Right lobe of liver (tissue), 6 donors: Measurements from ENCODE around the gene KANSL1L. TPM values are rescaled to one million over a fixed set of nuclear protein-coding genes. Genes with fewer than 3 reads are reported as not detected.

ENCODE experiments used
- ATAC-seq, 4 donors: fragments of 200-7000 bp; cut with Tn5 transposase; one replicate each; pipeline ENCODE4 v1.9.1; 2020; ENCODE audit warnings: mild to moderate bottlenecking in 4 of 4, moderate library complexity in 4 of 4
- DNase-seq, 3 donors: peaks; one replicate each; pipeline ENCODE4 v3.0.0-alpha.2; 2020
- H3K27ac ChIP-seq, 3 donors: fragments of 200-600 bp; one replicate each; pipeline ENCODE4 v1.8.0; 2022
- H3K27me3 ChIP-seq, 2 donors: fragments of 200-600 bp; one replicate each; pipeline ENCODE4 v1.8.0; 2022
- H3K36me3 ChIP-seq, 4 donors: fragments of 200-600 bp; sonication (generic) in 1 of 4; one replicate each; pipeline versions ENCODE4 v1.5.1 to v1.8.0; 2017 to 2022; ENCODE audit warnings: control low read depth in 1 of 4
- H3K4me1 ChIP-seq, 4 donors: fragments of 200-600 bp; sonication (generic) in 1 of 4; one replicate each; pipeline versions ENCODE4 v1.5.1 to v1.8.0; 2017 to 2022; ENCODE audit warnings: control low read depth in 1 of 4
- H3K4me3 ChIP-seq, 3 donors: fragments of 200-600 bp; one replicate each; pipeline ENCODE4 v1.8.0; 2022
- H3K9me3 ChIP-seq, 4 donors: fragments of 200-600 bp; sonication (generic) in 1 of 4; one replicate each; pipeline versions ENCODE4 v1.5.1 to v1.8.0; 2017 to 2022; ENCODE audit warnings: control low read depth in 1 of 4
- POLR2A ChIP-seq: fragments of 450-650 bp; IDR thresholded peaks from one replicate; pipeline ENCODE4 v1.6.1; 2017; ENCODE audit warnings: antibody characterized with exemption, mild to moderate bottlenecking
- WGBS: methylation state at CpG from one replicate; pipeline ENCODE4 v1.1.6; 2018; ENCODE audit warnings: low coverage, low lambda C conversion rate; ENCODE audit not compliant: insufficient coverage; ENCODE audit errors: missing lambda C conversion rate; 5-methylcytosine and 5-hydroxymethylcytosine counted together
- intact Hi-C, 2 donors: fragments of 100-400 bp; cut with DNase I; formaldehyde crosslinking; loops; one replicate each; pipeline versions ENCODE4 v1.11.2 to v1.14.1; 2022
- total RNA-seq, 6 experiments: library from RNA; depleted of rRNA in 2 of 6; stranded (reverse); fragments of >200 nt in 2 of 6; fragmentation: NEBNext Ultra II Directional in 3 of 6; extraction: Animal tissue kit (Norgen Biotek cat#: 25700) in 3 of 6; gene quantifications; one replicate each; pipeline versions ENCODE4 v1.1.0 to v1.2.4, GENCODE V29; 2016 to 2023
- TF ChIP-seq, protein P1 (sequence below), 4 donors: fragments of 200-600 bp in 3 of 4; fragments of 450-650 bp in 1 of 4; IDR thresholded peaks; one replicate each; pipeline versions ENCODE4 v1.5.1 to v1.8.0; 2016 to 2022; ENCODE audit warnings: antibody characterized with exemption in 4 of 4, mild to moderate bottlenecking in 2 of 4
- donor health status: DM: no; HTN: yes; CAD: no.
- donor health status: DM: no; HTN: no; CAD: no.
- donor health status: DM: no; HTN: no; CAD: no.
- donor health status: DM: no; HTN: yes; CAD: no.
- donor health status: DM: no; HTN: yes; CAD: no.

KANSL1L gene
- total RNA-seq, 6 experiments from 2014 or later = 7.1 to 19.1 (median 11.1) TPM

DNA sequence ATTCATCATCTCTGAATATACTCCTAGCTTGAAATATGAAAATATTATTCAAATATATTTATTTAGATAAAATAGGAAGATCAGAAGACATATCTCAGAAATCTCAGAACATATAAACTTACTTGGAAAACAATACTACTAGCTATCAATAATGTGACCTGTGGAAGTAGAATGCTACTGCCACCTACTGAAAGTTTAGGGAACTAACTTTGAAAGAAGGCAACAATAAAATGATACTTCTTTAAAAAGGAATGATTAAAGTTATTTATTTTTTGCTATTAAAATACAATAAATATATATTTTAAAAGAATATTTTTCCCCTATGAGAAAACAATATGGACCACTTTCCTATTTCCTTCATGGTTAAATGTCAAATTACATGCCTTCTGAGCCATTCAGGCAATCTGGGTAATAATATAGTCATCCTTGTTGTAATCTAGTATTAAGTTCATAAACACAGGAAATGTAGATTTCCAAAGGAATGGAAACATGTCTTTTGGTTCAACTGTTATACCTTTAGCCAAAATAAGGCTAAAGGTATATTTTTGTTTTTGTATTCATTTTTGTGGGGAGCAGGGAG lies 28.1 kb upstream of the KANSL1L start:
- DNase-seq (no peak), ATAC-seq (peak; percentile 47 to 57 (median 53))
- TF ChIP-seq, protein P1, sequence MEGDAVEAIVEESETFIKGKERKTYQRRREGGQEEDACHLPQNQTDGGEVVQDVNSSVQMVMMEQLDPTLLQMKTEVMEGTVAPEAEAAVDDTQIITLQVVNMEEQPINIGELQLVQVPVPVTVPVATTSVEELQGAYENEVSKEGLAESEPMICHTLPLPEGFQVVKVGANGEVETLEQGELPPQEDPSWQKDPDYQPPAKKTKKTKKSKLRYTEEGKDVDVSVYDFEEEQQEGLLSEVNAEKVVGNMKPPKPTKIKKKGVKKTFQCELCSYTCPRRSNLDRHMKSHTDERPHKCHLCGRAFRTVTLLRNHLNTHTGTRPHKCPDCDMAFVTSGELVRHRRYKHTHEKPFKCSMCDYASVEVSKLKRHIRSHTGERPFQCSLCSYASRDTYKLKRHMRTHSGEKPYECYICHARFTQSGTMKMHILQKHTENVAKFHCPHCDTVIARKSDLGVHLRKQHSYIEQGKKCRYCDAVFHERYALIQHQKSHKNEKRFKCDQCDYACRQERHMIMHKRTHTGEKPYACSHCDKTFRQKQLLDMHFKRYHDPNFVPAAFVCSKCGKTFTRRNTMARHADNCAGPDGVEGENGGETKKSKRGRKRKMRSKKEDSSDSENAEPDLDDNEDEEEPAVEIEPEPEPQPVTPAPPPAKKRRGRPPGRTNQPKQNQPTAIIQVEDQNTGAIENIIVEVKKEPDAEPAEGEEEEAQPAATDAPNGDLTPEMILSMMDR (IDR thresholded peaks at IDR 0.05) = peak; percentile 54 to 79 (median 74)
- TF ChIP-seq POLR2A = no peak
- intact Hi-C loops = loop anchor here in 1 of 2 donors (5.0 to 10.0 kb wide), 2 partner anchors 124 to 222 kb away; no protein-coding TSS in a partner anchor
- Histone ChIP-seq H3K4me3 (no peak overlapping the region), H3K27me3 (no peaks in the 10 kb centered on the region), H3K9me3 (no peaks in the 10 kb centered on the region), H3K27ac (no peak overlapping the region), H3K36me3 (peaks cover 0 to 8% (median 0%) of the 10 kb centered on the region in 4 donors), H3K4me1 (peaks cover 0 to 11% (median 4%) of the 10 kb centered on the region in 4 donors)

DNA sequence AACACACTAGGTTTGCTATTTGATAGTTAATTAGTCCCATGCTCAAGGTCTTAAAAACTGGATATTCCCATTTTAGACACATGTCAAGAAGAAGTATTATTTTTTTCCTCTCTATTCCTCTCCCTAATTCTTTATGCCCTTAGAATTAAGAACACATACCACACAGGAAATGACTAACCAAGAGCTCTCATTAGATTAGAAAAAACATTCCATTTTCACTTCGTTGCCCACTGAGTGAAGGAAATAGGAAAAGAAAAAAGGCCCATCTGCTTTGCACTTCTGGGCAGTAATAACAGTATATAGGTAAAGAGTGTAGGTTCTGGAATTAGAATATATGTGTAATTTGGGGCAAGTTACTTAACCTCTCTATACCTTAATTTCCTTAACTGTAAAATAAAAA lies 27.1 kb upstream of the KANSL1L start:
- Histone ChIP-seq H3K4me1 (peaks cover 0 to 15% (median 7%) of the 10 kb centered on the region in 4 donors), H3K9me3 (no peaks in the 10 kb centered on the region), H3K36me3 (peaks cover 0 to 7% (median 0%) of the 10 kb centered on the region in 4 donors), H3K27me3 (no peaks in the 10 kb centered on the region), H3K4me3 (no peak overlapping the region), H3K27ac (no peak overlapping the region)
- ATAC-seq (no peak), DNase-seq (no peak)
- intact Hi-C loops = loop anchor here in 1 of 2 donors (5.0 to 10.0 kb wide), 2 partner anchors 124 to 221 kb away; no protein-coding TSS in a partner anchor
- WGBS = 20% methylated on average over 1 of the region's 1 CpG
- TF ChIP-seq POLR2A = no peak
- TF ChIP-seq, protein P1 (IDR thresholded peaks at IDR 0.05) = no peak

DNA sequence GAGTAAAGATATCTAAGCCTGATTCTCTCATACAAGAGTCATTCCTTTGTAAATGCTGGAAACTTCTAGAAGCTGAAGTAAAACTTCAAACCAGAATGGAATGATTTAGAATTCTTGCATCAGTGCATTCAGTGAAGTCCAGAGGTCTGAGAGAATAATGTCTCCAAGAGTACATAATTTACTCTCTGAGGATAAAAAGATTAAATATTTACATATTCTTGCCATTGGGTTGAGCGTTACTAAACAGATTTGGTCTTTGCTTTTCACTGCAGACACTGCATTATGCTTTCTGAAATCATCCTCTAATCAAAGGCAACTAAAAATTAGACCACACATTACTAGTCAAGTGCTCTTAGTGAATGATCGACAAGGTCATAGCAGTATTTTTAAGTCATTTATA lies 26.5 kb upstream of the KANSL1L start:
- Histone ChIP-seq H3K27ac (no peak overlapping the region), H3K36me3 (peaks cover 0 to 5% (median 0%) of the 10 kb centered on the region in 4 donors), H3K9me3 (no peaks in the 10 kb centered on the region), H3K27me3 (no peaks in the 10 kb centered on the region), H3K4me1 (peaks cover 0 to 15% (median 7%) of the 10 kb centered on the region in 4 donors), H3K4me3 (no peak overlapping the region)
- ATAC-seq = no peak
- TF ChIP-seq POLR2A = no peak
- TF ChIP-seq, protein P1 (IDR thresholded peaks at IDR 0.05) = no peak
- 52% methylated on average over 2 of the region's 2 CpGs for WGBS
- intact Hi-C loops = loop anchor here in 1 of 2 donors (5.0 to 10.0 kb wide), 2 partner anchors 123 to 220 kb away; no protein-coding TSS in a partner anchor
- no peak for DNase-seq

DNA sequence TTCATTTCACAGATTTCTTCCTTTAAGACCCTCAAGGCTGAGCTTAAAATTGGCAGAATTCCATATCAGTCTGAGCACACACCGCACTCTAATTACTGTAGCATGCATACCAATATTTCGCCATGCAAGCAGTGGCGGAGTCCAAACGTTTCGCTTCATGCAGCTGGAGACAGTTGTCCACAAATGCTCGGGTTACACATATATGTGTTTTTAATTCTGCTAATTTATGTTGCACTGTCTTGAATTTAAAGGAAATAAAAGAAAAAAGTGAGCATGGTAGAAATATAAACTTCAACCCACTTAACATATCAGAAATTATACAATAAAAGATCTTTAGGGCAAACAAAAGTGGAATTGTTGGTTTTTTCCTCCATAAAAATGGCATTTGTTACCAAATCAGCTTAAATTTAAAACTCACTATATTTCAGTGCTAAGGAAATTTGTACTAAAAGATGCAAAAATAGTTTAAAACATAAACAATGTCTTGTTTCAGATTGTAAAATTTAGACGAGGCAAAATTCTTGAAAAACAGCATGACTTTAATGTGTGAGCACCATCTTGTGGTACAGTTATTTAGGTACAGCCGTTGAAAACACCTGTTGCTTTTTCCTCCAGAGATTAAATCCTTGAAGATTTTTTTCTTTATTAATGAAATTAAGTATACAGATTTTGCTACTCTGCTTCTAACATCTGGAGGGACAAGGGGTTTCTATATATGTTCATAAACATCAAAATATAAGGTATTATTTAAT lies 24.1 kb upstream of the KANSL1L start:
- peaks cover 0 to 15% (median 7%) of the 10 kb centered on the region in 4 donors for H3K4me1 ChIP-seq
- H3K27ac ChIP-seq = peak overlapping the region in 2 of 3 donors; percentile 8 to 26
- H3K9me3 ChIP-seq = no peaks in the 10 kb centered on the region
- no peaks in the 10 kb centered on the region for H3K27me3 ChIP-seq
- no peak for TF ChIP-seq POLR2A
- TF ChIP-seq, protein P1 (IDR thresholded peaks at IDR 0.05) = peak; percentile 74 to 77 (median 74)
- no peaks in the 10 kb centered on the region for H3K36me3 ChIP-seq
- ATAC-seq (peak; percentile 83 to 87 (median 84)), DNase-seq (peak in 1 of 3 donors; percentile 21)
- H3K4me3 ChIP-seq = peak overlapping the region; percentile 22 to 34 (median 28)
- 14% methylated on average over 8 of the region's 8 CpGs for whole genome bisulfite sequencing
- intact Hi-C loops = loop anchor here in 1 of 2 donors (5.0 to 10.0 kb wide), 2 partner anchors 120 to 218 kb away; no protein-coding TSS in a partner anchor
